GM10847 (cell line): ENCODE results near the gene BLOC1S6.

Experiments used
- POLR2A ChIP-seq: IDR thresholded peaks from 2 replicates; pipeline ENCODE4 v1.6.1; 2011; ENCODE audit not compliant: insufficient read length; ENCODE audit errors: extremely low read depth

The BLOC1S6 gene

GRCh38 chr15:45618813-45619212 is 31.6 kb downstream of the BLOC1S6 start:
- TF ChIP-seq POLR2A = no peak

GRCh38 chr15:45628136-45628535 is 41.0 kb downstream of the BLOC1S6 start:
- TF ChIP-seq POLR2A = no peak

- TF ChIP-seq POLR2A = no peak
These were observed 43.9 kb downstream of the BLOC1S6 start for GRCh38 chr15:45630917-45631691.

GRCh38 chr15:45631776-45632175 is 44.6 kb downstream of the BLOC1S6 start:
- no peak for TF ChIP-seq POLR2A

- peak; percentile 70 for TF ChIP-seq POLR2A
These were observed 47.4 kb downstream of the BLOC1S6 start, which contains the start of gene SQOR for GRCh38 chr15:45634432-45635190. Gene SQOR, plus strand, starts transcription at chr15:45635029. Its CDS starts 23,895 bp downstream, at chr15:45658924.

GRCh38 chr15:45635191-45635638 is 48.0 kb downstream of the BLOC1S6 start:
- no peak for TF ChIP-seq POLR2A

GRCh38 chr15:45635763-45636292 is 48.6 kb downstream of the BLOC1S6 start:
- TF ChIP-seq POLR2A = no peak

GRCh38 chr15:45637141-45637540 is 50.0 kb downstream of the BLOC1S6 start:
- TF ChIP-seq POLR2A = no peak

- no peak for TF ChIP-seq POLR2A
These were observed 50.4 kb downstream of the BLOC1S6 start for GRCh38 chr15:45637552-45638033.

- no peak for TF ChIP-seq POLR2A
These were observed 53.4 kb downstream of the BLOC1S6 start for GRCh38 chr15:45640616-45641015.

GRCh38 chr15:45641374-45641781 is 54.2 kb downstream of the BLOC1S6 start:
- TF ChIP-seq POLR2A = no peak

GRCh38 chr15:45641999-45642932 is 55.1 kb downstream of the BLOC1S6 start:
- TF ChIP-seq POLR2A = no peak

GRCh38 chr15:45644437-45644836 is 57.3 kb downstream of the BLOC1S6 start:
- TF ChIP-seq POLR2A = no peak
